ENCODE measurements around the gene ANKRD12.

The ANKRD12 gene

DNA sequence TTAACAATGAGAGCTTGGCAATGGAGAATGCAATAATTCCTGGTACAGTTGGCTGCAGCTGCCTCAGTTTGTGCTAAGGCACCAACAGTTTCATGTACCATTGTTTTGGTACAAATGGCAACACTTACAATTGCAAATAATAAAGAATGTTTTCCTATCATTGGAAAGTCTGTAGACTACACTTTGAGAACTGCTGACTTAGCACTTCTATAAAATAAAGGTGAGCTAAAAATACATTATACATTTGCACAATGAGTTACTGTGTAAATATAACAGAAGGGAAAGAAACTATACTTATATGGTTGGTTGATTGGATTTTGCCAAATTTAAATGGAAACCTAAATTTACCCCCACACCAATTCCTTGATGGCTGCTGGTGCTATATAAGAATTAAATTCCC lies 153.1 kb downstream of the ANKRD12 start:
- no peak overlapping the region for H3K4me3 ChIP-seq (ENCODE audit: low read length)
- DNase-seq (ENCODE audit: low read depth) = no peak
- TF ChIP-seq, protein P1, sequence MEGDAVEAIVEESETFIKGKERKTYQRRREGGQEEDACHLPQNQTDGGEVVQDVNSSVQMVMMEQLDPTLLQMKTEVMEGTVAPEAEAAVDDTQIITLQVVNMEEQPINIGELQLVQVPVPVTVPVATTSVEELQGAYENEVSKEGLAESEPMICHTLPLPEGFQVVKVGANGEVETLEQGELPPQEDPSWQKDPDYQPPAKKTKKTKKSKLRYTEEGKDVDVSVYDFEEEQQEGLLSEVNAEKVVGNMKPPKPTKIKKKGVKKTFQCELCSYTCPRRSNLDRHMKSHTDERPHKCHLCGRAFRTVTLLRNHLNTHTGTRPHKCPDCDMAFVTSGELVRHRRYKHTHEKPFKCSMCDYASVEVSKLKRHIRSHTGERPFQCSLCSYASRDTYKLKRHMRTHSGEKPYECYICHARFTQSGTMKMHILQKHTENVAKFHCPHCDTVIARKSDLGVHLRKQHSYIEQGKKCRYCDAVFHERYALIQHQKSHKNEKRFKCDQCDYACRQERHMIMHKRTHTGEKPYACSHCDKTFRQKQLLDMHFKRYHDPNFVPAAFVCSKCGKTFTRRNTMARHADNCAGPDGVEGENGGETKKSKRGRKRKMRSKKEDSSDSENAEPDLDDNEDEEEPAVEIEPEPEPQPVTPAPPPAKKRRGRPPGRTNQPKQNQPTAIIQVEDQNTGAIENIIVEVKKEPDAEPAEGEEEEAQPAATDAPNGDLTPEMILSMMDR (conservative IDR thresholded peaks at IDR 0.05; ENCODE audit: low read depth, low read length) = no peak

DNA sequence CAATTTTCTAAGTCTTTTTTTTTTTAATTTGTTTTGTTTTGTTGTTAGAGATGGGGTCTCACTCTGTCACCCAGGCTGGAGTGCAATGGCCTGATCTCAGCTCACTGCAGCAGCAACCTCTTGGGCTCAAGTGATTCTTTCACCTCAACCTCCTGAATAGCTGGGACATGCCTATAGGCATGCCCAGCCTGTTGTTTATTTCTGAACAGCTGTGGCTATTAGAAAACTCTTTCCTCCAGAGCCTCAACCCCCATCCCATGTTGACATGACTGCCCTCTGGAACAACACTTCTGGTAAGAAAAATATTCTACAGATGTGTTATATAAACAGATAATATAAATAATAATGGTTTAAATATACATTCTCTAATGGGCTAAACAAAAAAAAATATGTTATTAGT lies 153.6 kb downstream of the ANKRD12 start:
- TF ChIP-seq, protein P1 (conservative IDR thresholded peaks at IDR 0.05; ENCODE audit: low read depth, low read length) = no peak
- no peak for DNase-seq (ENCODE audit: low read depth)

GRCh38 chr18:9292047-9292446 lies 155.5 kb downstream of the ANKRD12 start:
- no peak overlapping the region for H3K4me3 ChIP-seq (ENCODE audit: low read length)
- DNase-seq (ENCODE audit: low read depth) = no peak
- TF ChIP-seq, protein P1 (conservative IDR thresholded peaks at IDR 0.05; ENCODE audit: low read depth, low read length) = no peak

More for the DNA sequence above, 153.6 kb downstream of the ANKRD12 start:
- no peak overlapping the region for H3K4me3 ChIP-seq (ENCODE audit: low read length)

GRCh38 chr18:9293948-9294347 lies 157.4 kb downstream of the ANKRD12 start:
- TF ChIP-seq, protein P1 (conservative IDR thresholded peaks at IDR 0.05; ENCODE audit: low read depth, low read length) = no peak
- H3K4me3 ChIP-seq (ENCODE audit: low read length) = no peak overlapping the region
- DNase-seq (ENCODE audit: low read depth) = no peak

- H3K4me3 ChIP-seq (ENCODE audit: low read length) = no peak overlapping the region
- DNase-seq (ENCODE audit: low read depth) = no peak
- TF ChIP-seq, protein P1 (conservative IDR thresholded peaks at IDR 0.05; ENCODE audit: low read depth, low read length) = no peak
Measured at GRCh38 chr18:9296233-9297006, 159.8 kb downstream of the ANKRD12 start.

DNA sequence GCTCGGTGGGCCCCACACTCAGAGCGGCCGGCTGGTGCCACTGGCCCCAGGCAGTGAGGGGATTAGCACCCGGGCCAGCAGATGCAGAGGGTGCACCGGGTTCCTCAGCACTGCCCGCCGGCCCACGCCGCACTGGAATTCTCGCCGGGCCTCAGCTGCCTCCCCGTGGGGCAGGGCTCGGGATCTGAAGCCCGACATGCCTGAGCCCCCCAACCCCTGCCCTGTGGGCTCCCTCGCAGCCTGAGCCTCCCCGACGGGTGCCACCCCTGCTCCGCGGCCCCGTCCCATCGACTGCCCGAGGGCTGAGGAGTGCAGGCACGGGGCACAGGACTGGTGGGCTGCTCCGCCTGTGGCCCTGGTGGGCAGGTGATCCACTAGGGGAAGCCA lies 160.4 kb downstream of the ANKRD12 start:
- no peak overlapping the region for H3K4me3 ChIP-seq (ENCODE audit: low read length)
- DNase-seq (ENCODE audit: low read depth) = no peak
- TF ChIP-seq, protein P1 (conservative IDR thresholded peaks at IDR 0.05; ENCODE audit: low read depth, low read length) = no peak

DNA sequence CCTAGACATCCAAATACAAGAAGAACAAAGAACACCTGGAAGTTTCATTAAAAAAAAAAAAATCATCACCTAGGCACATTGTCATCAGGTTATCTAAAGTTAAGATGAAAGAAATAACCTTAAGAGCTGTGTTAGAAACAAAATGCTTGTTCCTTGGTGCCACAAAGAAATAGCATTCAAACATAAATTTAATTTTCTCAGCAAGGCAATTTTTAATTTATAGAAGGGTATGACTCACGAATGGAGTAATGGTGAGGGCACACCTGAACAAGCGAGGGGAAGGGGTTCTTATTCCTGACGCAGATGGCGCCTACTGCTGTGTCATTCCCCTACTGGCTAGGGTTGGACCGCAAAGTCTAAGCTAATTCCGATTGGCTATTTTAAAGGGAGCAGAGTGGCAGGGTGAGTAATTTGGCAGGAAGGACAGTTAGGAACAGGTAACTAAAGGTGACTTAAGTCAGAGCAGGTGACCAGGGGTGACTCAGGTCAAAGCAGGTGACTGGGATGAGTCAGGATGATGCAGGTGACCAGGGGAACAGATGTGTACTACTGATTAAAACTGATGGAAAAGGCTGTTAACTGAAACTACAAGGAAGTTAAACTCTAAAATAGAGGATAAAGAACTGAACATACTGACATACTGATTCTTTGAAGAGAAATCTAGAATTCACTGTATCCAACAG lies 167.9 kb downstream of the ANKRD12 start:
- TF ChIP-seq, protein P1 (conservative IDR thresholded peaks at IDR 0.05; ENCODE audit: low read depth, low read length) = no peak
- H3K4me3 ChIP-seq (ENCODE audit: low read length) = no peak overlapping the region
- no peak for DNase-seq (ENCODE audit: low read depth)

Data from retinal pigment epithelial cell (primary cell).